Right atrium auricular region (tissue), 2 donors: ENCODE data around the gene RYR1. TPM values are rescaled to one million over a fixed set of nuclear protein-coding genes. Genes with fewer than 3 reads are reported as not detected.

ENCODE experiments used
- DNase-seq: peaks from one replicate; pipeline ENCODE4 v3.0.0-alpha.2; 2019; ENCODE audit warnings: low spot score
- H3K27ac ChIP-seq, 2 donors: fragments of 200-600 bp; sonication (generic); 1 replicate in 1 of 2; 2 replicates in 1 of 2; pipeline ENCODE4 v1.5.1; 2016 to 2019
- H3K27me3 ChIP-seq, 2 donors: fragments of 200-600 bp; sonication (generic); one replicate each; pipeline versions ENCODE4 v1.5.1 to v1.6.0; 2017 to 2019
- H3K36me3 ChIP-seq: fragments of 200-600 bp; sonication (generic); one replicate; pipeline ENCODE4 v1.5.1; 2016
- H3K4me1 ChIP-seq, 2 donors: fragments of 200-600 bp; sonication (generic); one replicate each; pipeline versions ENCODE4 v1.5.1 to v1.6.0; 2017 to 2019
- H3K4me3 ChIP-seq, 2 donors: fragments of 200-600 bp; sonication (generic); 1 replicate in 1 of 2; 2 replicates in 1 of 2; pipeline ENCODE4 v1.5.1; 2017 to 2019; ENCODE audit warnings: mild to moderate bottlenecking in 1 of 2, moderate library complexity in 1 of 2
- H3K9me3 ChIP-seq, 2 donors: fragments of 200-600 bp; sonication (generic); one replicate each; pipeline ENCODE4 v1.5.1; 2019
- total RNA-seq, 2 donors: library from RNA; depleted of rRNA; stranded (reverse); fragments of >200 nt; gene quantifications; one replicate each; pipeline ENCODE4 v1.1.0, GENCODE V29; 2016
- TF ChIP-seq, protein P1 (sequence below), 2 donors: fragments of 200-600 bp; sonication (generic); IDR thresholded peaks; one replicate each; pipeline ENCODE4 v1.5.1; 2019; ENCODE audit warnings: antibody characterized with exemption in 2 of 2

Gene RYR1
- total RNA-seq, 2 donors from 2014 or later = 0.33 to 1.7 TPM

DNA sequence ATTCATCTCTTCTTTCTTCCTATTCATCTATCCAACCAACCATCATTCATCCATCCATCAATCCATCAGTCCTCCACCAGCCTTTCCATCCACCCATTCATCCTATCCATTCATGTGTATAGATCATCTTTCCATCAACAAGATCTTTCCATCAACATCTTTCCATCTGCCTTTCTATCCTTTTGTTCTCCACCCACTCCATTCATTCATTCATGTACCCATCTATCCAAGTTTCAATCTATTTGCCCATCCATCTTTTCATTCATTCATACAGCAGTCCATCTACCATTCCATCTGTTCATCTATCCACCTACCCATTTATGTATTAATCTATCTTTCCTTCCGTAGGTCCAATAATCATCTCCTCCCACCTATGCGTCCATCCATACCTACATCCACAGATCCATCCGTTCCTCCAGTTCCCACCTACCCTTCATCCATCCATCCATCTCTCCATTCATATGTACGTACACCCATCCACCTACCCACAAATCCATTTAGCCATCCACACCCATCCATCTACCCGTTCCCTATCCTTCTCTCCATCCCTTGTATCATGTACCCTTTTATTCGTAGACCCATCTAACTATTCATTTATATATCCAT, 53.3 kb downstream of the RYR1 start:
- no peak overlapping the region for H3K4me3 ChIP-seq
- H3K27me3 ChIP-seq = no peaks in the 10 kb centered on the region
- H3K9me3 ChIP-seq = peaks cover 0 to 8% of the 10 kb centered on the region in 2 donors
- no peaks in the 10 kb centered on the region for H3K36me3 ChIP-seq
- no peaks in the 10 kb centered on the region for H3K4me1 ChIP-seq
- no peak overlapping the region for H3K27ac ChIP-seq
- TF ChIP-seq, protein P1, sequence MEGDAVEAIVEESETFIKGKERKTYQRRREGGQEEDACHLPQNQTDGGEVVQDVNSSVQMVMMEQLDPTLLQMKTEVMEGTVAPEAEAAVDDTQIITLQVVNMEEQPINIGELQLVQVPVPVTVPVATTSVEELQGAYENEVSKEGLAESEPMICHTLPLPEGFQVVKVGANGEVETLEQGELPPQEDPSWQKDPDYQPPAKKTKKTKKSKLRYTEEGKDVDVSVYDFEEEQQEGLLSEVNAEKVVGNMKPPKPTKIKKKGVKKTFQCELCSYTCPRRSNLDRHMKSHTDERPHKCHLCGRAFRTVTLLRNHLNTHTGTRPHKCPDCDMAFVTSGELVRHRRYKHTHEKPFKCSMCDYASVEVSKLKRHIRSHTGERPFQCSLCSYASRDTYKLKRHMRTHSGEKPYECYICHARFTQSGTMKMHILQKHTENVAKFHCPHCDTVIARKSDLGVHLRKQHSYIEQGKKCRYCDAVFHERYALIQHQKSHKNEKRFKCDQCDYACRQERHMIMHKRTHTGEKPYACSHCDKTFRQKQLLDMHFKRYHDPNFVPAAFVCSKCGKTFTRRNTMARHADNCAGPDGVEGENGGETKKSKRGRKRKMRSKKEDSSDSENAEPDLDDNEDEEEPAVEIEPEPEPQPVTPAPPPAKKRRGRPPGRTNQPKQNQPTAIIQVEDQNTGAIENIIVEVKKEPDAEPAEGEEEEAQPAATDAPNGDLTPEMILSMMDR (IDR thresholded peaks at IDR 0.05) = no peak
- DNase-seq = no peak

DNA sequence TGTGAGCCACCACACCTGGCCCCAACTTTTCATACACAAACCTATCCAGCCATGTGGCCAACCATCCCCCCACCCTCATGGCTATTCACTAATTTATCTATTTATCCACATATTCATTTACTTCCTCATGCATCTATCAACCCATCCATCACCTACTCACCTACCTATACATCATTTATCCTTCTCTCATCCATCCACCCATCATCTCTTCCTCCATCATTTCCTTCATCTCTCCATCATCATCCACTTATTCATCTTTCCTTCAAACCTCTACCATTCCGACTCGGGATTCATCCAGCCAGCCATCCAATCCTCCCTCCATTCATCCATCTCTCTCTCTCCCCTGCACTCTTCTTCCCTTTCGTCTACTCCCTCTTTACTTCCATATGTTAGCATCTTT, 54.6 kb downstream of the RYR1 start:
- Histone ChIP-seq H3K4me3 (no peak overlapping the region), H3K27ac (no peak overlapping the region), H3K36me3 (no peaks in the 10 kb centered on the region), H3K4me1 (no peaks in the 10 kb centered on the region), H3K27me3 (no peaks in the 10 kb centered on the region), H3K9me3 (peaks cover 0 to 8% of the 10 kb centered on the region in 2 donors)
- DNase-seq = no peak
- TF ChIP-seq, protein P1 (IDR thresholded peaks at IDR 0.05) = no peak

DNA sequence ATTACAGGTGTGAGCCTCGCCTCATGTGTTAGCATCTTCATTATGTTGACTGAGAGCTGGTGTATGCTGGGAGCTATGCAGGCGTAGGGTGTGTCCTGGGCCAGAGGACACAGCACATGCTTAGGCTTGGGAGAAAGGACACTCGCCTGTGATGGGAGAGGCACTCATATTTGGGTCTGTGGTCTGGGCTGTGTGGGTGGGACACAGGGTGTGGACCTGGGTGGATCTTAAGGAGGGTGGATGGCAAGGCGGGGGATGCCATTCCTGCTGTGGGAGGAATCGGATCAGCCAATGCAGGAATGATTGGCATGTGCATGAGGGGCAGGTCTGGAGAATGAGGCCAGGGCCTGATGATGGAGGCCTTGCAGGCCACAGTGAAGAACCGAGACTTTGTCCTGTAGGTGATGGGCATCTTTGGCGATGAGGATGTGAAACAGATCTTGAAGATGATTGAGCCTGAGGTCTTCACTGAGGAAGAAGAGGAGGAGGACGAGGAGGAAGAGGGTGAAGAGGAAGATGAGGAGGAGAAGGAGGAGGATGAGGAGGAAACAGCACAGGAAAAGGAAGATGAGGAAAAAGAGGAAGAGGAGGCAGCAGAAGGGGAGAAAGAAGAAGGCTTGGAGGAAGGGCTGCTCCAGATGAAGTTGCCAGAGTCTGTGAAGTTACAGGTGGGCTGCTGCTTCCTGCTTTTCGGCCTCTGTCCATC, 55.4 kb downstream of the RYR1 start:
- no peak for DNase-seq
- Histone ChIP-seq H3K27ac (no peak overlapping the region), H3K27me3 (no peaks in the 10 kb centered on the region), H3K36me3 (no peaks in the 10 kb centered on the region), H3K4me1 (no peaks in the 10 kb centered on the region), H3K9me3 (peaks cover 0 to 8% of the 10 kb centered on the region in 2 donors), H3K4me3 (no peak overlapping the region)
- TF ChIP-seq, protein P1 (IDR thresholded peaks at IDR 0.05) = no peak

DNA sequence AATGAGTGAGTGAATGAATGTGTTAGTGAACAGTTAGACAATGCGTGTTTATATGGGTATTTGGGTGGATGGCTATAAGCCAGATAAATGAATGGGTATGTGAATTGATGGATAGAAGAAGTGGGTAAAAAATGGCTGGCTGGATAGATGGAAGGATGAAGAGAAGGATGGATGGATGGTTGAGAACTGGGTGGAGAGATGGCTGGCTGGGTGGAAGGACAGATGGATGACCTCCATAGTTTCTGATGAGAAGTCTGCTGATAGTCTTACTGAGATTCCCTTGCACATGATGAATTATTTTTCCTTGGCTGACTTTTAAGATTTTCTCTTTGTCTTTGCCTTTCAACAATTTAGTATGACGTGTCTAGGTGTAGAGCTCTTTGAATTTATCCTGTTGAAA, 57.4 kb downstream of the RYR1 start:
- Histone ChIP-seq H3K27ac (no peak overlapping the region), H3K4me1 (no peaks in the 10 kb centered on the region), H3K9me3 (peaks cover 0 to 8% of the 10 kb centered on the region in 2 donors), H3K36me3 (no peaks in the 10 kb centered on the region), H3K4me3 (no peak overlapping the region), H3K27me3 (no peaks in the 10 kb centered on the region)
- TF ChIP-seq, protein P1 (IDR thresholded peaks at IDR 0.05) = no peak
- no peak for DNase-seq

DNA sequence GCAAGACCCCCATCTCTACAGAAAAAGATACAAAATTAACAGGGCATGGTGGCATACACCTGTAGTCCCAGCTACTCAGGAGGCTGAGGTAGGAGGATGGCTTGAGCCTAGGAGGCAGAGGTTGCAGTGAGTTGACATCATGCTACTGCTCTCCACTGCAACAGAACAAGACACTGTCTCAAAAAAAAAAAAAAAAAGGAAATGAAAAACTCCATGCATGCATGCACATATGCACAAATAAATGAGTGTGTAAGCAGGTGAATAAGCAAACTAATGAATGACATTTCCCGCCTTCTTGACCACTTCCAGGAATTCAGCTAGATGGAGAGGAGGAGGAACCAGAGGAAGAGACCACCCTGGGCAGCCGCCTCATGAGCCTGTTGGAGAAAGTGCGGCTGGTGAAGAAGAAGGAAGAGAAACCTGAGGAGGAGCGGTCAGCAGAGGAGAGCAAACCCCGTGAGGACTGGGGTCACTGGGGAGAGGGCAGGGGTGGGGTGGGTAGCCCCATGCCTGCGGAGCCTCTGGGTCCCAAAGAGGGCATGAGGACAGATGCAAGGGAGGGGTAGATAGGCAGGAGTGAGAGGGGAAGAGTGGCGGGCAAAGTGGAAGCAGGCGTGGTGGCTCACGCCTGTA, 58.8 kb downstream of the RYR1 start:
- H3K9me3 ChIP-seq = peaks cover 0 to 8% of the 10 kb centered on the region in 2 donors
- H3K4me3 ChIP-seq = no peak overlapping the region
- H3K36me3 ChIP-seq = no peaks in the 10 kb centered on the region
- H3K27ac ChIP-seq = no peak overlapping the region
- no peaks in the 10 kb centered on the region for H3K4me1 ChIP-seq
- no peak for DNase-seq
- no peaks in the 10 kb centered on the region for H3K27me3 ChIP-seq
- TF ChIP-seq, protein P1 (IDR thresholded peaks at IDR 0.05) = no peak
